B cell (primary cell): ENCODE measurements around the gene PHKA2. TPM values are rescaled to one million over a fixed set of nuclear protein-coding genes. Genes with fewer than 3 reads are reported as not detected.

ENCODE experiments used
- ATAC-seq: fragments of 200-7000 bp; cut with Tn5 transposase; one replicate; pipeline ENCODE4 v1.10.0; 2021; ENCODE audit warnings: low read depth, mild to moderate bottlenecking, moderate number of reproducible peaks, moderate library complexity
- CTCF ChIA-PET: fragments of 350-600 bp; sonication (Branson Sonifier 250); formaldehyde crosslinking; loops from one replicate; lab custom pipeline; 2021; ENCODE audit warnings: antibody characterized with exemption, inconsistent platforms; lab: Charles Lee
- POLR2A ChIA-PET: fragments of 350-600 bp; sonication (Branson Sonifier 250); formaldehyde crosslinking; loops from one replicate; lab custom pipeline; 2021; ENCODE audit warnings: antibody characterized with exemption; lab: Charles Lee
- DNase-seq: peaks from one replicate; pipeline ENCODE4 v3.0.0; 2013
- H2AFZ ChIP-seq: 2 replicates; pipeline ENCODE4 v1.6.1; 2012; ENCODE audit warnings: mild to moderate bottlenecking, low read depth, low read length; ENCODE audit not compliant: insufficient read depth, poor library complexity, severe bottlenecking
- H3K27ac ChIP-seq, 2 donors: 1 replicate in 1 of 2; 2 replicates in 1 of 2; pipeline ENCODE4 v1.5.1; 2012 to 2013; ENCODE audit warnings: low read length in 2 of 2, mild to moderate bottlenecking in 2 of 2, moderate library complexity in 1 of 2
- H3K27me3 ChIP-seq, 4 experiments: fragments of 200-600 bp in 1 of 4; sonication (generic) in 1 of 4; replicated peaks in 1 of 4; 1 replicate in 2 of 4; 2 replicates in 2 of 4; pipeline versions ENCODE4 v1.6.1 to v1.7.0; 2013 to 2016; ENCODE audit warnings: low read length in 3 of 4, mild to moderate bottlenecking in 2 of 4, mixed read lengths in 1 of 4, moderate library complexity in 1 of 4; ENCODE audit not compliant: insufficient read depth in 4 of 4, control insufficient read depth in 3 of 4; ENCODE audit errors: control extremely low read depth in 1 of 4
- H3K36me3 ChIP-seq, 2 experiments: replicated peaks in 1 of 2; 1 replicate in 1 of 2; 2 replicates in 1 of 2; pipeline versions ENCODE4 v1.6.1 to v1.7.1; 2013; ENCODE audit warnings: low read length in 1 of 2; ENCODE audit not compliant: insufficient read depth in 2 of 2, control insufficient read depth in 1 of 2; ENCODE audit errors: control extremely low read depth in 1 of 2, extremely low read depth in 1 of 2
- H3K4me1 ChIP-seq, 2 donors: fragments of 200-600 bp in 1 of 2; sonication (generic) in 1 of 2; 1 replicate in 1 of 2; 2 replicates in 1 of 2; pipeline versions ENCODE4 v1.5.1 to v1.6.1; 2013 to 2017; ENCODE audit warnings: low read length in 2 of 2; ENCODE audit not compliant: control insufficient read depth in 2 of 2, insufficient read depth in 2 of 2
- H3K4me2 ChIP-seq: replicated peaks from 2 replicates; pipeline ENCODE3; 2012; ENCODE audit warnings: mild to moderate bottlenecking, low read depth, low read length; ENCODE audit not compliant: poor library complexity, severe bottlenecking
- H3K4me3 ChIP-seq, 5 experiments: fragments of 200-600 bp in 1 of 5; sonication (generic) in 1 of 5; 1 replicate in 3 of 5; 2 replicates in 2 of 5; pipeline versions ENCODE4 v1.5.1 to v1.7.0; 2011 to 2016; ENCODE audit warnings: low read length in 4 of 5, mild to moderate bottlenecking in 4 of 5, low read depth in 2 of 5, control low read depth in 1 of 5, moderate library complexity in 1 of 5; ENCODE audit not compliant: insufficient read depth in 1 of 5; ENCODE audit errors: control extremely low read depth in 1 of 5, extremely low read depth in 1 of 5
- H3K79me2 ChIP-seq: fragments of 200-600 bp; sonication (generic); one replicate; pipeline ENCODE4 v1.6.0; 2016; ENCODE audit warnings: low read length; ENCODE audit not compliant: control insufficient read depth, insufficient read depth
- H3K9ac ChIP-seq: fragments of 200-600 bp; sonication (generic); 2 replicates; pipeline ENCODE4 v1.6.1; 2017; ENCODE audit warnings: mild to moderate bottlenecking, low read length, moderate library complexity
- H3K9me3 ChIP-seq, 3 donors: one replicate each; pipeline versions ENCODE4 v1.6.1 to v1.7.1; 2013; ENCODE audit warnings: low read length in 2 of 3; ENCODE audit not compliant: control insufficient read depth in 2 of 3, insufficient read depth in 1 of 3; ENCODE audit errors: control extremely low read depth in 1 of 3
- H4K20me1 ChIP-seq: 2 replicates; pipeline ENCODE4 v1.6.0; 2012; ENCODE audit warnings: mild to moderate bottlenecking, low read length; ENCODE audit not compliant: insufficient read depth, control insufficient read depth, poor library complexity, severe bottlenecking
- H3K27ac Mint-ChIP-seq: one replicate; pipeline ENCODE4 v1.8.0; 2021; ENCODE audit warnings: mixed read lengths
- H3K27me3 Mint-ChIP-seq: one replicate; pipeline ENCODE4 v1.8.0; 2021; ENCODE audit warnings: mixed read lengths
- H3K4me1 Mint-ChIP-seq: one replicate; pipeline ENCODE4 v1.8.0; 2021; ENCODE audit warnings: mixed read lengths
- H3K4me3 Mint-ChIP-seq: one replicate; pipeline ENCODE4 v1.8.0; 2021; ENCODE audit warnings: mixed read lengths
- H3K9me3 Mint-ChIP-seq: one replicate; pipeline ENCODE4 v1.8.0; 2022; ENCODE audit warnings: mixed read lengths; ENCODE audit not compliant: insufficient read depth
- CTCF ChIP-seq: fragments of 200-600 bp; IDR thresholded peaks from one replicate; pipeline ENCODE4 v1.8.0; 2022; ENCODE audit warnings: antibody characterized with exemption, mild to moderate bottlenecking
- EZH2 ChIP-seq: IDR thresholded peaks from 2 replicates; pipeline ENCODE4 v1.6.1; 2012; ENCODE audit warnings: borderline replicate concordance, low read depth, mild to moderate bottlenecking, moderate library complexity, low read length; ENCODE audit not compliant: insufficient read depth, poor library complexity, severe bottlenecking
- WGBS: methylation state at CpG from one replicate; pipeline ENCODE4 v1.1.5; 2013; ENCODE audit warnings: missing lambda C conversion rate; ENCODE audit not compliant: insufficient coverage; 5-methylcytosine and 5-hydroxymethylcytosine counted together
- intact Hi-C: fragments of 100-400 bp; cut with micrococcal nuclease; formaldehyde crosslinking; loops from one replicate; pipeline ENCODE4 v1.10.0; 2022
- polyA plus RNA-seq: library from polyadenylated mRNA; depleted of rRNA; stranded (reverse); fragments of >200 nt; gene quantifications from 2 replicates; pipeline ENCODE4 v1.2.3, GENCODE V29; 2012
- total RNA-seq, 2 donors: library from RNA; stranded (reverse); fragments of 120-200 nt in 1 of 2; gene quantifications; 1 replicate in 1 of 2; 2 replicates in 1 of 2; pipeline versions ENCODE4 v1.2.3 to v1.2.4, GENCODE V29; 2013 to 2022

The PHKA2 gene
- total and polyA plus RNA-seq, 2 donors (not counting 1 experiment from before 2014, with no cell fraction given): 54.6 to 60.6 TPM

- H3K27ac ChIP-seq: no peak overlapping the region
- no peak overlapping the region for H3K9ac ChIP-seq
- TF ChIP-seq CTCF (no peak), EZH2 (no peak)
- Mint-ChIP-seq H3K9me3 (no peaks in the 10 kb centered on the region), H3K4me1 (no peaks in the 10 kb centered on the region), H3K27me3 (no peaks in the 10 kb centered on the region), H3K27ac (no peak overlapping the region), H3K4me3 (no peak overlapping the region)
- H3K4me3 ChIP-seq: no peak overlapping the region
- DNase-seq: no peak
- no peaks in the 10 kb centered on the region for H3K9me3 ChIP-seq
- no CpG with 5 or more reads among the region's 3 CpGs for WGBS
- no peaks in the 10 kb centered on the region for H3K4me1 ChIP-seq
- no peaks in the 10 kb centered on the region for H4K20me1 ChIP-seq
- intact Hi-C loops: no loop called here
- H3K79me2 ChIP-seq: no peaks in the 10 kb centered on the region
- no peaks in the 10 kb centered on the region for H3K36me3 ChIP-seq
- H3K27me3 ChIP-seq: no peaks in the 10 kb centered on the region
- POLR2A ChIA-PET: no interaction called here
- H3K4me2 ChIP-seq: no peak overlapping the region
- H2AFZ ChIP-seq: no peak overlapping the region
- ATAC-seq: no peak
- CTCF ChIA-PET: no interaction called here
These were observed 10.8 kb upstream of the PHKA2 start for GRCh38 chrX:18994713-18995112.

- Mint-ChIP-seq H3K9me3 (no peaks in the 10 kb centered on the region), H3K27ac (no peak overlapping the region), H3K27me3 (no peaks in the 10 kb centered on the region), H3K4me1 (no peaks in the 10 kb centered on the region), H3K4me3 (no peak overlapping the region)
- Histone ChIP-seq H3K4me3 (no peak overlapping the region), H2AFZ (no peak overlapping the region), H3K9me3 (no peaks in the 10 kb centered on the region), H3K9ac (no peak overlapping the region), H3K4me1 (no peaks in the 10 kb centered on the region), H3K4me2 (no peak overlapping the region), H3K27ac (no peak overlapping the region), H3K27me3 (no peaks in the 10 kb centered on the region), H3K36me3 (no peaks in the 10 kb centered on the region), H3K79me2 (no peaks in the 10 kb centered on the region), H4K20me1 (no peaks in the 10 kb centered on the region)
- ChIA-PET POLR2A (no interaction called here), CTCF (no interaction called here)
- WGBS: 100% methylated on average over 2 of the region's 7 CpGs
- no peak for DNase-seq
- no peak for ATAC-seq
- TF ChIP-seq EZH2 (no peak), CTCF (no peak)
- intact Hi-C loops: no loop called here
These were observed 8.9 kb upstream of the PHKA2 start for GRCh38 chrX:18992829-18993228.
